ENCODE data around the gene ARMC7. TPM values are rescaled to one million over a fixed set of nuclear protein-coding genes. Genes with fewer than 3 reads are reported as not detected.

The ARMC7 gene
- total RNA-seq, 1 donor from 2014 or later, result 12.0 TPM

GRCh38 chr17:75063626-75064025 is 46.1 kb upstream of the ARMC7 start:
- no peaks in the 10 kb centered on the region for H3K27me3 Mint-ChIP-seq (ENCODE audit: low read depth)
- H3K36me3 Mint-ChIP-seq, result peaks cover 25% of the 10 kb centered on the region
- no peak overlapping the region for H3K27ac Mint-ChIP-seq
- no peaks in the 10 kb centered on the region for H3K4me1 Mint-ChIP-seq
- no peak for TF ChIP-seq CTCF (IDR thresholded peaks at IDR 0.05; ENCODE audit: unreplicated experiment)
- no peaks in the 10 kb centered on the region for H3K9me3 Mint-ChIP-seq
- DNase-seq (ENCODE audit: low spot score in 2 of 2, unreplicated experiment in 2 of 2), result no peak
- no peak overlapping the region for H3K4me3 Mint-ChIP-seq

- H3K4me1 Mint-ChIP-seq, result no peaks in the 10 kb centered on the region
- H3K27me3 Mint-ChIP-seq (ENCODE audit: low read depth), result no peaks in the 10 kb centered on the region
- H3K36me3 Mint-ChIP-seq, result peaks cover 25% of the 10 kb centered on the region
- no peak overlapping the region for H3K4me3 Mint-ChIP-seq
- H3K27ac Mint-ChIP-seq, result no peak overlapping the region
- H3K9me3 Mint-ChIP-seq, result no peaks in the 10 kb centered on the region
- TF ChIP-seq CTCF (IDR thresholded peaks at IDR 0.05; ENCODE audit: unreplicated experiment), result no peak
- no peak for DNase-seq (ENCODE audit: low spot score in 2 of 2, unreplicated experiment in 2 of 2)
Measured at GRCh38 chr17:75064040-75064439, 45.7 kb upstream of the ARMC7 start.

- TF ChIP-seq CTCF (IDR thresholded peaks at IDR 0.05; ENCODE audit: unreplicated experiment), result no peak
- no peak overlapping the region for H3K4me3 Mint-ChIP-seq
- no peaks in the 10 kb centered on the region for H3K4me1 Mint-ChIP-seq
- no peaks in the 10 kb centered on the region for H3K9me3 Mint-ChIP-seq
- no peak for DNase-seq (ENCODE audit: low spot score in 2 of 2, unreplicated experiment in 2 of 2)
- H3K27ac Mint-ChIP-seq, result no peak overlapping the region
- no peaks in the 10 kb centered on the region for H3K27me3 Mint-ChIP-seq (ENCODE audit: low read depth)
- peaks cover 24% of the 10 kb centered on the region for H3K36me3 Mint-ChIP-seq
Measured at GRCh38 chr17:75064460-75064859, 45.3 kb upstream of the ARMC7 start.

- no peak overlapping the region for H3K4me3 Mint-ChIP-seq
- DNase-seq (ENCODE audit: low spot score in 2 of 2, unreplicated experiment in 2 of 2), result no peak
- no peaks in the 10 kb centered on the region for H3K4me1 Mint-ChIP-seq
- H3K27ac Mint-ChIP-seq, result no peak overlapping the region
- no peaks in the 10 kb centered on the region for H3K27me3 Mint-ChIP-seq (ENCODE audit: low read depth)
- H3K9me3 Mint-ChIP-seq, result no peaks in the 10 kb centered on the region
- TF ChIP-seq CTCF (IDR thresholded peaks at IDR 0.05; ENCODE audit: unreplicated experiment), result no peak
- H3K36me3 Mint-ChIP-seq, result peaks cover 18% of the 10 kb centered on the region
Measured at GRCh38 chr17:75064867-75065561, 44.8 kb upstream of the ARMC7 start.

GRCh38 chr17:75065562-75066151 is 44.1 kb upstream of the ARMC7 start:
- H3K36me3 Mint-ChIP-seq, result peaks cover 18% of the 10 kb centered on the region
- no peaks in the 10 kb centered on the region for H3K4me1 Mint-ChIP-seq
- DNase-seq (ENCODE audit: low spot score in 2 of 2, unreplicated experiment in 2 of 2), result no peak
- no peaks in the 10 kb centered on the region for H3K9me3 Mint-ChIP-seq
- no peak overlapping the region for H3K27ac Mint-ChIP-seq
- no peaks in the 10 kb centered on the region for H3K27me3 Mint-ChIP-seq (ENCODE audit: low read depth)
- no peak for TF ChIP-seq CTCF (IDR thresholded peaks at IDR 0.05; ENCODE audit: unreplicated experiment)
- no peak overlapping the region for H3K4me3 Mint-ChIP-seq

All from mesothelial cell of epicardium (in vitro differentiated cells).